CD4-positive, alpha-beta T cell (primary cell): ENCODE measurements around the gene SH2B3. TPM values are rescaled to one million over a fixed set of nuclear protein-coding genes. Genes with fewer than 3 reads are reported as not detected.
"Not testable (repeated sequence)": the region's sequence is repeated elsewhere in the genome, so short reads cannot be mapped to it uniquely, and the experiment has no call there.

Experiments
- ATAC-seq: fragments of 200-7000 bp; cut with Tn5 transposase; one replicate; pipeline ENCODE4 v1.10.0; 2022; ENCODE audit warnings: mild to moderate bottlenecking; ENCODE audit not compliant: poor library complexity
- CTCF ChIA-PET: fragments of 350-600 bp; sonication (Branson Sonifier 250); formaldehyde crosslinking; loops from one replicate; lab custom pipeline; 2021; ENCODE audit warnings: antibody characterized with exemption, inconsistent platforms; lab: Charles Lee
- POLR2A ChIA-PET: fragments of 350-600 bp; sonication (Branson Sonifier 250); formaldehyde crosslinking; loops from one replicate; lab custom pipeline; 2021; ENCODE audit warnings: antibody characterized with exemption, inconsistent platforms; lab: Charles Lee
- DNase-seq, 14 experiments: peaks; one replicate each; pipeline ENCODE4 v3.0.0-alpha.2; 2013 to 2020; ENCODE audit warnings: mixed read lengths in 2 of 14
- H3K27ac ChIP-seq, 2 donors: one replicate each; pipeline versions ENCODE4 v1.5.1 to v1.7.0; 2013; ENCODE audit warnings: low read length in 2 of 2, low read depth in 1 of 2, mild to moderate bottlenecking in 1 of 2
- H3K27me3 ChIP-seq, 2 experiments: 1 replicate in 1 of 2; 2 replicates in 1 of 2; pipeline versions ENCODE4 v1.6.1 to v1.7.0; 2013; ENCODE audit warnings: low read length in 2 of 2, control low read depth in 1 of 2, mild to moderate bottlenecking in 1 of 2, moderate library complexity in 1 of 2; ENCODE audit not compliant: insufficient read depth in 2 of 2, control insufficient read depth in 1 of 2
- H3K36me3 ChIP-seq: one replicate; pipeline ENCODE4 v1.6.1; 2013; ENCODE audit warnings: low read length, control low read depth; ENCODE audit not compliant: insufficient read depth
- H3K4me1 ChIP-seq: one replicate; pipeline ENCODE4 v1.6.1; 2013; ENCODE audit warnings: low read length, control low read depth; ENCODE audit not compliant: insufficient read depth
- H3K4me3 ChIP-seq: one replicate; pipeline ENCODE4 v1.5.1; 2013; ENCODE audit warnings: mild to moderate bottlenecking, low read length, moderate library complexity
- H3K9me3 ChIP-seq, 2 experiments: 1 replicate in 1 of 2; 2 replicates in 1 of 2; pipeline versions ENCODE4 v1.6.1 to v1.7.0; 2013; ENCODE audit warnings: low read length in 2 of 2, mild to moderate bottlenecking in 2 of 2, control low read depth in 1 of 2, moderate library complexity in 1 of 2; ENCODE audit not compliant: control insufficient read depth in 1 of 2, insufficient read depth in 1 of 2
- H3K27ac Mint-ChIP-seq: one replicate; pipeline ENCODE4 v1.8.0; 2020; ENCODE audit warnings: mixed read lengths
- H3K27me3 Mint-ChIP-seq: one replicate; pipeline ENCODE4 v1.8.0; 2021; ENCODE audit warnings: mixed read lengths
- H3K36me3 Mint-ChIP-seq: one replicate; pipeline ENCODE4 v1.8.0; 2021; ENCODE audit warnings: low read depth, mixed read lengths
- H3K4me1 Mint-ChIP-seq: one replicate; pipeline ENCODE4 v1.8.0; 2021; ENCODE audit warnings: low read depth, mixed read lengths
- H3K4me3 Mint-ChIP-seq: one replicate; pipeline ENCODE4 v1.8.0; 2020; ENCODE audit warnings: mild to moderate bottlenecking, mixed read lengths
- H3K9me3 Mint-ChIP-seq: one replicate; pipeline ENCODE4 v1.8.0; 2020; ENCODE audit warnings: mixed read lengths
- intact Hi-C, 2 experiments: fragments of 100-400 bp; cut with DNase I in 1 of 2; cut with micrococcal nuclease in 1 of 2; formaldehyde crosslinking; loops; one replicate each; pipeline versions ENCODE4 v1.15.1 to v1.9.0; 2023 to 2025; cut with DNase I, micrococcal nuclease
- total RNA-seq, 174 experiments: library from RNA in 2 of 174; stranded (reverse) in 2 of 174; gene quantifications; one replicate each; pipeline ENCODE4 v1.2.3 and lab custom pipeline; 2021 to 2026
- TF ChIP-seq, protein P1 (sequence below): fragments of 200-600 bp; IDR thresholded peaks from one replicate; pipeline ENCODE4 v1.8.0; 2022; ENCODE audit warnings: antibody characterized with exemption, mild to moderate bottlenecking

Gene SH2B3
- total RNA-seq, 2 experiments from 2014 or later = 42.3 to 46.4 TPM

DNA sequence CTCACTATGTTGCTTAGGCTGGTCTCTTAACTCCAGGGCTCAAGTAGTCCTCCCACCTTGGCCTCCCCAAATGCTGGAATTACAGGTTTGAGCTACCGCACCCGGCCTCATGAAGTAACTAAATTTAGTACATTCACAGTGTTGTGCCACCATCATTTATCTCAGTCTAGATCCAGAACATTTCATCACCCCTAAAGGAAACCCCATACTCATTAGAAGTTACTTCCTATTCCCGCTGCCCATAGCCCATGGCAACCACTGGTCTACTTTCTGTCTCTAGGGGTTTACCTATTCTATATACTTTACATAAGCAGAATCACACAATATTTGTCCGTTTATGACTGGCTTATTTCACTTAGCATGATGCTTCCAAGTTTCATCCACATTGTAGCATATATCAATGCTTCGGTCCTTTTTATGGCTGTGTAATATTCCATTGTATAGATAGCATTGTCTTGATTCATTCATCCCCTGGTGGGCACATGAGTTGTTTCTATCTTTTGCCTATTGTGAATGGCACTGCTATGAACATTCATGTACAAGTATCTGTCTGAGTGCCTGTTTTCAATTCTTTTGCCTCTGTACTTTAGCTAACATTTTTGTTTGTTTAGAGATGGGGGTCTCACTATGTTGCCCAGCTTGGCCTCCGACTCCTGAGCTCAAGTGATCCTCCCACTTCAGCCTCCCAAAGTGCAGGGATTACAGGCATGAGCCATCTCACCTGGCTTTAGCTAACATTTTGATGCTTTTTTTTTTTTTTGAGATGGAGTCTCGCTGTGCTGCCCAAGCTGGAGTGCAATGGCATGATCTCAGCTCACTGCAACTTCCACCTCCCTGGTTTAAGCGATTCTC is 10.2 kb upstream of the SH2B3 start:
- H3K36me3 ChIP-seq = no peaks in the 10 kb centered on the region
- H3K9me3 Mint-ChIP-seq = no peaks in the 10 kb centered on the region
- no peak overlapping the region for H3K27ac Mint-ChIP-seq
- no peak overlapping the region for H3K4me3 ChIP-seq
- peak in 1 of 14 experiments; percentile 7 for DNase-seq
- no peak overlapping the region for H3K27ac ChIP-seq
- intact Hi-C loops = loop anchor here in 1 of 2 experiments (5.0 kb wide), 2 partner anchors 277 to 417 kb away; no protein-coding TSS in a partner anchor
- no peak overlapping the region for H3K4me3 Mint-ChIP-seq
- H3K4me1 ChIP-seq = peaks cover 8% of the 10 kb centered on the region
- ATAC-seq = no peak
- ChIA-PET POLR2A (interaction anchor here (0.8 to 4.1 kb wide), 2 partner anchors 56 kb away, joined by 3 to 46 read pairs; no protein-coding TSS in a partner anchor), CTCF (interaction anchor here (1.6 to 16.9 kb wide), 8 partner anchors 14 to 135 kb away, joined by 5 to 487 read pairs (median 12); partner anchors contain the start of gene PHETA1)
- TF ChIP-seq, protein P1, sequence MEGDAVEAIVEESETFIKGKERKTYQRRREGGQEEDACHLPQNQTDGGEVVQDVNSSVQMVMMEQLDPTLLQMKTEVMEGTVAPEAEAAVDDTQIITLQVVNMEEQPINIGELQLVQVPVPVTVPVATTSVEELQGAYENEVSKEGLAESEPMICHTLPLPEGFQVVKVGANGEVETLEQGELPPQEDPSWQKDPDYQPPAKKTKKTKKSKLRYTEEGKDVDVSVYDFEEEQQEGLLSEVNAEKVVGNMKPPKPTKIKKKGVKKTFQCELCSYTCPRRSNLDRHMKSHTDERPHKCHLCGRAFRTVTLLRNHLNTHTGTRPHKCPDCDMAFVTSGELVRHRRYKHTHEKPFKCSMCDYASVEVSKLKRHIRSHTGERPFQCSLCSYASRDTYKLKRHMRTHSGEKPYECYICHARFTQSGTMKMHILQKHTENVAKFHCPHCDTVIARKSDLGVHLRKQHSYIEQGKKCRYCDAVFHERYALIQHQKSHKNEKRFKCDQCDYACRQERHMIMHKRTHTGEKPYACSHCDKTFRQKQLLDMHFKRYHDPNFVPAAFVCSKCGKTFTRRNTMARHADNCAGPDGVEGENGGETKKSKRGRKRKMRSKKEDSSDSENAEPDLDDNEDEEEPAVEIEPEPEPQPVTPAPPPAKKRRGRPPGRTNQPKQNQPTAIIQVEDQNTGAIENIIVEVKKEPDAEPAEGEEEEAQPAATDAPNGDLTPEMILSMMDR = no peak
- no peaks in the 10 kb centered on the region for H3K27me3 ChIP-seq
- no peaks in the 10 kb centered on the region for H3K36me3 Mint-ChIP-seq
- H3K27me3 Mint-ChIP-seq = no peaks in the 10 kb centered on the region
- H3K4me1 Mint-ChIP-seq = peaks cover 5% of the 10 kb centered on the region
- H3K9me3 ChIP-seq = no peaks in the 10 kb centered on the region

DNA sequence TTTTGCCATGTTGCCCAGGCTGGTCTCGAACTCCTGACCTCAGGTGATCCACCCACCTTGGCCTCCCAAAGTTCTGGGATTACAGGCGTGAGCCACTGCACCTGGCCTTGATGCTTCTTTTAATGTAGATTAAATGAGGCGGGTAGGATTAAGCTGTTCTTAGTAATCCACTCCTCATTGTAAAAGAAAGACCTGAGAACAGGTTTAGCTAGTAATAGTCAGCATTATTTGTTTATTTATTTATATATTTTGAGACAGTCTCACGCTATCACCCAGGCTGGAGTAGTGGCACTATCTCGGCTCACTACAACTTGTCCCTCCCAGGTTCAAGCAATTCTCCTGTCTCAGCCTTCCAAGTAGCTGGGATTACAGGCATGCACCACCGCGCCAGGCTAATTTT is 9.5 kb upstream of the SH2B3 start:
- H3K4me3 ChIP-seq, H3K4me1 ChIP-seq, H3K36me3 Mint-ChIP-seq, H3K36me3 ChIP-seq, H3K9me3 Mint-ChIP-seq, ATAC-seq, H3K9me3 ChIP-seq, H3K27ac Mint-ChIP-seq, H3K4me1 Mint-ChIP-seq, H3K4me3 Mint-ChIP-seq, H3K27me3 ChIP-seq, DNase-seq, H3K27ac ChIP-seq, H3K27me3 Mint-ChIP-seq: not testable (repeated sequence)
- intact Hi-C loops = loop anchor here in 1 of 2 experiments (5.0 kb wide), 2 partner anchors 276 to 416 kb away; no protein-coding TSS in a partner anchor
- POLR2A ChIA-PET = interaction anchor here (0.6 to 4.1 kb wide), 5 partner anchors 15 to 905 kb away, joined by 3 to 46 read pairs (median 5); no protein-coding TSS in a partner anchor
- CTCF ChIA-PET = interaction anchor here (0.5 to 16.9 kb wide), 15 partner anchors 14 to 150 kb away, joined by 3 to 487 read pairs (median 9); partner anchors contain the start of gene PHETA1

DNA sequence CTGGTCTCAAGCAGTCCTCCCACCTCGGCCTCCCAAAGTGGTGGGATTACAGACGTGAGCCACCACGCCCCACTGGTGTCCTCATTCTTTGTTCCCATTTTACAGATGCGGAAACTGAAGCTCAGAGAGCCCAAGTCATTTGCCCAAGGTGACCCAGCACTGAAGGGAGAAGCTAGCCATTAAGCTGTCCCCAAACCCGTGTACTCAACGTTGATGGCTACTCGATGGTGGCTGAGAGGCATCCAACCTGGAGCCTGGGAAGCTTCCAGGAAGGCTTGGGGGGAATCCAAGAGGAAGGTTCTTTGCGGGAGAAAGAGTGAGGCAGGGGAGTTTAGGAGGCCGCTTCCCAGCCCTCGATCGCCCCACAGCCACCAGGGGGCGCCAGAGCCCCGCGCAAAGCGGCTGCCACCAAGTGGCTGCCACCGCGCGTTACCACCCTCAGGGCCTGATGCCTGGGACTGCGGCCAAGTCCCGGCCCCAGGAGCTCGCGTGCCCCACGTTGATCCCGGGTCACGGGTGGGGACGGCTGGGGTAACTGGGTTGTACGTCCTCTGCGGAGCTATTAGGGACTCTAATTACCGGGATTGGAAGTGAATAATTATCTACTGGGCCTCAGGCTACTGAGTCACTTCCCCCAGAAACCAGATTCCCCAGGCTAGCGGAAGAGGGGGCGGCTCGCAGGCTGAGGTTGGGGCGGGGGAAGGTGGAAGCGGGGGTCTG is 8.8 kb upstream of the SH2B3 start:
- POLR2A ChIA-PET = interaction anchor here (0.6 to 4.1 kb wide), 10 partner anchors 12 to 906 kb away, joined by 3 to 46 read pairs (median 5); no protein-coding TSS in a partner anchor
- Histone ChIP-seq H3K4me3 (peak overlapping the region; percentile 5), H3K9me3 (no peaks in the 10 kb centered on the region), H3K36me3 (no peaks in the 10 kb centered on the region), H3K27ac (no peak overlapping the region), H3K27me3 (no peaks in the 10 kb centered on the region), H3K4me1 (peaks cover 8% of the 10 kb centered on the region)
- no peaks in the 10 kb centered on the region for H3K9me3 Mint-ChIP-seq
- peak overlapping the region; percentile 56 for H3K4me3 Mint-ChIP-seq
- TF ChIP-seq, protein P1 = peak; percentile 97
- intact Hi-C loops = loop anchor here (1.0 to 5.0 kb wide), 5 partner anchors 54 to 415 kb away; no protein-coding TSS in a partner anchor
- H3K27ac Mint-ChIP-seq = no peak overlapping the region
- no peaks in the 10 kb centered on the region for H3K27me3 Mint-ChIP-seq
- H3K4me1 Mint-ChIP-seq = peaks cover 5% of the 10 kb centered on the region
- ATAC-seq (peak; percentile 97), DNase-seq (peak; percentile 78 to 93 (median 86))
- CTCF ChIA-PET = interaction anchor here (0.5 to 16.9 kb wide), 28 partner anchors 13 to 361 kb away, joined by 3 to 487 read pairs (median 4); partner anchors contain the start of genes BRAP and PHETA1
- no peaks in the 10 kb centered on the region for H3K36me3 Mint-ChIP-seq
